ENCODE results near the gene HYAL3. TPM values are rescaled to one million over a fixed set of nuclear protein-coding genes. Genes with fewer than 3 reads are reported as not detected.

The HYAL3 gene
- total and polyA plus RNA-seq, 2 of the 13 experiments (the other 11 are each of a cell fraction or from before 2014, with no cell fraction given): 5.5 to 10.4 TPM

- no peak for TF ChIP-seq SIN3A (IDR thresholded peaks at IDR 0.05; ENCODE audit: borderline replicate concordance, low read depth, low read length)
- TF ChIP-seq, protein P1, sequence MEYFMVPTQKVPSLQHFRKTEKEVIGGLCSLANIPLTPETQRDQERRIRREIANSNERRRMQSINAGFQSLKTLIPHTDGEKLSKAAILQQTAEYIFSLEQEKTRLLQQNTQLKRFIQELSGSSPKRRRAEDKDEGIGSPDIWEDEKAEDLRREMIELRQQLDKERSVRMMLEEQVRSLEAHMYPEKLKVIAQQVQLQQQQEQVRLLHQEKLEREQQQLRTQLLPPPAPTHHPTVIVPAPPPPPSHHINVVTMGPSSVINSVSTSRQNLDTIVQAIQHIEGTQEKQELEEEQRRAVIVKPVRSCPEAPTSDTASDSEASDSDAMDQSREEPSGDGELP (IDR thresholded peaks at IDR 0.05; ENCODE audit: borderline replicate concordance, low read depth): peak; percentile 23; the same call in 1 of the 2 replicates
Measured at GRCh38 chr3:50267280-50267913, 31.8 kb downstream of the HYAL3 start (continued).

DNA sequence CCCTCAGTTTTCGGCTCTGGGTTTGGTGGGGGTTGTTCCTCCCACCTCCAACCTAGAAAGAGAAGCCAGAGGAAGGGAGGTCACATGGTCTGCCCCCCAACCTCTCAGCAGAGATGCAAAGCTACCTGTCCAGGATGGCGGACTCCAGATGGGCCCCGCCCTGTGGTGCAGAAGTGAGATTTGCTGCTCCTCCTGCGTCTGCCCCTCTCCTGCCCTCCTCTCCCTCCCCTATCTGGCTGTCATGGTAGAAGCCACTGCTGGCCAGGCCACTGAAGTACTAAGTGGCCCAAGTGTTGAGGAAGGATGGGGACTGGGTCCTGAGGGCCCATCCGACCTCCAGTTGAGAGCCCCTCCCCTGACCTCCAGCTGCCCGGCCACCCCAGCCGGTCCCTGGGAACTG lies 32.4 kb downstream of the HYAL3 start:
- ChIA-PET CTCF (ENCODE audit: low intra/inter-chr PET ratio, low total read pairs) (no interaction called here), POLR2A (interaction anchor here (1.1 to 3.2 kb wide), 6 partner anchors 17 to 71 kb away, joined by 3 to 14 read pairs (median 9); partner anchors contain the start of genes IFRD2 and SLC38A3)
- H2AFZ ChIP-seq (ENCODE audit: low read length): no peak overlapping the region
- peaks cover 32% of the 10 kb centered on the region for H3K79me2 ChIP-seq (ENCODE audit: insufficient read depth, low read length)
- H3K4me2 ChIP-seq (ENCODE audit: low read depth, low read length): peak overlapping the region; percentile 98; the same call in 1 of the 2 replicates
- peak overlapping the region; percentile 96 for H3K27ac ChIP-seq (ENCODE audit: extremely low read length, insufficient read depth, low read length)
- in situ Hi-C loops (cut with HindIII; ENCODE audit: extremely low pct_ligation_motif_present, low pct_unique_long_range_greater_than_20kb): no loop called here
- WGBS (ENCODE audit: low lambda C conversion rate): 77% methylated on average over 4 of the region's 7 CpGs
- ATAC-seq: no peak
- peak overlapping the region; percentile 94 for H3K9ac ChIP-seq (ENCODE audit: insufficient read depth, low read depth, low read length)
- H3K4me3 ChIP-seq (replicated peaks in 1 of 3; ENCODE audit: insufficient read depth in 1 of 3, low read depth in 2 of 3, low read length in 3 of 3): peak overlapping the region in 1 of 3 experiments; percentile 83; a peak in 2 of 6 replicates
- no peak for DNase-seq (ENCODE audit: low spot score)
- H3K36me3 ChIP-seq (replicated peaks in 1 of 2; ENCODE audit: control insufficient read depth in 1 of 2, insufficient read depth in 2 of 2, low read length in 2 of 2): no peaks in the 10 kb centered on the region; a peak in 2 of 5 replicates
- intact Hi-C loops (cut with micrococcal nuclease; ENCODE audit: unreplicated experiment): no loop called here
- H3K9me3 ChIP-seq (ENCODE audit: low read length): no peaks in the 10 kb centered on the region
- no peaks in the 10 kb centered on the region for H4K20me1 ChIP-seq (ENCODE audit: insufficient read depth, low read length)
- TF ChIP-seq, protein P2, sequence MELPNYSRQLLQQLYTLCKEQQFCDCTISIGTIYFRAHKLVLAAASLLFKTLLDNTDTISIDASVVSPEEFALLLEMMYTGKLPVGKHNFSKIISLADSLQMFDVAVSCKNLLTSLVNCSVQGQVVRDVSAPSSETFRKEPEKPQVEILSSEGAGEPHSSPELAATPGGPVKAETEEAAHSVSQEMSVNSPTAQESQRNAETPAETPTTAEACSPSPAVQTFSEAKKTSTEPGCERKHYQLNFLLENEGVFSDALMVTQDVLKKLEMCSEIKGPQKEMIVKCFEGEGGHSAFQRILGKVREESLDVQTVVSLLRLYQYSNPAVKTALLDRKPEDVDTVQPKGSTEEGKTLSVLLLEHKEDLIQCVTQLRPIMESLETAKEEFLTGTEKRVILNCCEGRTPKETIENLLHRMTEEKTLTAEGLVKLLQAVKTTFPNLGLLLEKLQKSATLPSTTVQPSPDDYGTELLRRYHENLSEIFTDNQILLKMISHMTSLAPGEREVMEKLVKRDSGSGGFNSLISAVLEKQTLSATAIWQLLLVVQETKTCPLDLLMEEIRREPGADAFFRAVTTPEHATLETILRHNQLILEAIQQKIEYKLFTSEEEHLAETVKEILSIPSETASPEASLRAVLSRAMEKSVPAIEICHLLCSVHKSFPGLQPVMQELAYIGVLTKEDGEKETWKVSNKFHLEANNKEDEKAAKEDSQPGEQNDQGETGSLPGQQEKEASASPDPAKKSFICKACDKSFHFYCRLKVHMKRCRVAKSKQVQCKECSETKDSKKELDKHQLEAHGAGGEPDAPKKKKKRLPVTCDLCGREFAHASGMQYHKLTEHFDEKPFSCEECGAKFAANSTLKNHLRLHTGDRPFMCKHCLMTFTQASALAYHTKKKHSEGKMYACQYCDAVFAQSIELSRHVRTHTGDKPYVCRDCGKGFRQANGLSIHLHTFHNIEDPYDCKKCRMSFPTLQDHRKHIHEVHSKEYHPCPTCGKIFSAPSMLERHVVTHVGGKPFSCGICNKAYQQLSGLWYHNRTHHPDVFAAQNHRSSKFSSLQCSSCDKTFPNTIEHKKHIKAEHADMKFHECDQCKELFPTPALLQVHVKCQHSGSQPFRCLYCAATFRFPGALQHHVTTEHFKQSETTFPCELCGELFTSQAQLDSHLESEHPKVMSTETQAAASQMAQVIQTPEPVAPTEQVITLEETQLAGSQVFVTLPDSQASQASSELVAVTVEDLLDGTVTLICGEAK (IDR thresholded peaks at IDR 0.05): no peak
- TF ChIP-seq, protein P2 (CRISPR knock-in tag; IDR thresholded peaks at IDR 0.05): no peak
- TF ChIP-seq U2AF1 (optimal IDR thresholded peaks at IDR 0.05; ENCODE audit: low read depth, low read length) (no peak), CERS6 (CRISPR knock-in tag; IDR thresholded peaks at IDR 0.05) (no peak), HBP1 (CRISPR knock-in tag; IDR thresholded peaks at IDR 0.05; ENCODE audit: low read depth) (no peak), MYC (CRISPR knock-in tag; IDR thresholded peaks at IDR 0.05; ENCODE audit: borderline replicate concordance) (no peak)
- no peaks in the 10 kb centered on the region; a peak in 1 of 5 replicates for H3K27me3 ChIP-seq (ENCODE audit: control insufficient read depth in 1 of 2, insufficient read depth in 2 of 2, low read length in 2 of 2)
- BruUV-seq (replicated peaks): no TSS peak
- no peak for FAIRE-seq
- peaks cover 88% of the 10 kb centered on the region for H3K4me1 ChIP-seq (ENCODE audit: insufficient read depth, low read length)
